ENCODE results near the gene ZC3H12D.

GRCh38 chr6:149478631-149479314 lies 6.0 kb downstream of the ZC3H12D start:
- TF ChIP-seq ZNF114 (CRISPR knock-in tag; IDR thresholded peaks at IDR 0.05) = no peak
- no peak for TF ChIP-seq CTCF (conservative IDR thresholded peaks at IDR 0.05; ENCODE audit: low read depth in 2 of 2)
- TF ChIP-seq POLR2AphosphoS5 (IDR thresholded peaks at IDR 0.05; ENCODE audit: low read depth) = no peak
- TF ChIP-seq EZH2 (IDR thresholded peaks at IDR 0.05; ENCODE audit: low read depth, unreplicated experiment) = no peak
- TF ChIP-seq REST (IDR thresholded peaks at IDR 0.05; ENCODE audit: unreplicated experiment) = no peak
- TF ChIP-seq EZH2phosphoT487 (IDR thresholded peaks at IDR 0.05; ENCODE audit: unreplicated experiment) = no peak
- no peak for TF ChIP-seq JUNB (IDR thresholded peaks at IDR 0.05; ENCODE audit: unreplicated experiment)
- no peak for TF ChIP-seq CREB1 (CRISPR knock-in tag; IDR thresholded peaks at IDR 0.05; ENCODE audit: low read depth)
- no peak for TF ChIP-seq ETS1 (IDR thresholded peaks at IDR 0.05)
- TF ChIP-seq ZNF331 (CRISPR knock-in tag; IDR thresholded peaks at IDR 0.05; ENCODE audit: low read depth) = no peak
